Right renal pelvis (tissue), 4 donors: ENCODE measurements around the gene STEAP1. TPM values are rescaled to one million over a fixed set of nuclear protein-coding genes. Genes with fewer than 3 reads are reported as not detected.

Experiments
- DNase-seq, 4 donors: peaks; one replicate each; pipeline ENCODE4 v3.0.0-alpha.2; 2013; ENCODE audit warnings: low read depth in 4 of 4, low spot score in 3 of 4, missing footprints in 1 of 4
- polyA plus RNA-seq, 4 donors: library from polyadenylated mRNA; unstranded; fragments of 120-200 nt; gene quantifications; one replicate each; pipeline ENCODE4 v1.2.1, GENCODE V29; 2013; ENCODE audit not compliant: insufficient read length in 4 of 4

The STEAP1 gene
- polyA plus RNA-seq, 4 donors = 11.0 to 13.6 (median 11.2) TPM

GRCh38 chr7:90210475-90210874 is 56.2 kb downstream of the STEAP1 start:
- no peak for DNase-seq

- DNase-seq = peak in 2 of 4 donors; percentile 13 to 25
Observed at GRCh38 chr7:90210981-90211380, 56.7 kb downstream of the STEAP1 start.

- DNase-seq = peak; percentile 70 to 73 (median 72)
Observed at GRCh38 chr7:90211391-90212148, 57.3 kb downstream of the STEAP1 start, which contains the start of gene STEAP2. STEAP2 (plus strand) TSS chr7:90211740; CDS start chr7:90225083, 13,343 bp downstream.

GRCh38 chr7:90212149-90212495 is 57.9 kb downstream of the STEAP1 start:
- DNase-seq = peak in 2 of 4 donors; percentile 13 to 15

- no peak for DNase-seq
Observed at GRCh38 chr7:90213521-90213920, 59.3 kb downstream of the STEAP1 start.

Other genes starting within 250 kb of the STEAP1 start
- gene STEAP2, start 57.3 kb downstream of the STEAP1 start, polyA plus RNA-seq = 10 to 100 TPM; 11.3 to 17.6 (median 12.0) TPM
- gene CFAP69, start 90.7 kb downstream of the STEAP1 start, polyA plus RNA-seq = 10 to 100 TPM; 13.5 to 19.4 (median 15.6) TPM
- gene FAM237B, start 166.8 kb downstream of the STEAP1 start, polyA plus RNA-seq = under 1 TPM; 0.30 to 0.90 (median 0.35) TPM
- 10 to 100 TPM; 24.3 to 32.1 (median 29.5) TPM for gene GTPBP10, start 192.2 kb downstream of the STEAP1 start, polyA plus RNA-seq
- 10 to 100 TPM; 43.4 to 54.2 (median 52.2) TPM for gene CLDN12, start 249.0 kb downstream of the STEAP1 start, polyA plus RNA-seq